GM23248 (cell line): Measurements from ENCODE around the gene PNLIPRP1.

Experiments used
- EZH2 ChIP-seq: fragments of 200-600 bp; sonication (generic); IDR thresholded peaks from 2 replicates; pipeline ENCODE4 v1.6.1; 2018; ENCODE audit warnings: antibody characterized with exemption, mild to moderate bottlenecking; ENCODE audit not compliant: insufficient read depth, poor library complexity, severe bottlenecking
- EZH2phosphoT487 ChIP-seq: fragments of 200-600 bp; sonication (generic); IDR thresholded peaks from 2 replicates; pipeline ENCODE4 v1.6.1; 2018; ENCODE audit warnings: antibody characterized with exemption, moderate library complexity, mild to moderate bottlenecking, low read depth; ENCODE audit not compliant: insufficient read depth

- TF ChIP-seq EZH2 (no peak), EZH2phosphoT487 (no peak)
Measured at GRCh38 chr10:116598329-116598728, 7.6 kb downstream of the PNLIPRP1 start.
